Lower leg skin (tissue), 4 donors: ENCODE results near the gene FOXK1. TPM values are rescaled to one million over a fixed set of nuclear protein-coding genes. Genes with fewer than 3 reads are reported as not detected.
"Not testable (repeated sequence)": the region's sequence is repeated elsewhere in the genome, so short reads cannot be mapped to it uniquely, and the experiment has no call there.

Source experiments
- DNase-seq, 2 donors: peaks; one replicate each; pipeline ENCODE4 v3.0.0-alpha.2; 2019; ENCODE audit warnings: low spot score in 2 of 2
- H3K4me3 ChIP-seq: fragments of 200-600 bp; sonication (generic); 2 replicates; pipeline ENCODE4 v1.5.1; 2017; ENCODE audit warnings: mild to moderate bottlenecking, low read depth; ENCODE audit not compliant: poor library complexity, severe bottlenecking
- POLR2A ChIP-seq, 2 donors: fragments of 450-650 bp; IDR thresholded peaks; one replicate each; pipeline ENCODE4 v1.6.1; 2016 to 2017; ENCODE audit warnings: antibody characterized with exemption in 2 of 2, mild to moderate bottlenecking in 1 of 2, moderate library complexity in 1 of 2
- WGBS, 2 donors: methylation state at CpG; one replicate each; pipeline ENCODE4 v1.1.5; 2018; 5-methylcytosine and 5-hydroxymethylcytosine counted together
- intact Hi-C: fragments of 100-400 bp; cut with DNase I; formaldehyde crosslinking; loops from one replicate; pipeline ENCODE4 v1.15.0; 2023; ENCODE audit warnings: low total_unique reads
- total RNA-seq, 4 donors: library from RNA; depleted of rRNA; stranded (reverse); fragments of >200 nt; gene quantifications; one replicate each; pipeline ENCODE4 v1.1.0, GENCODE V29; 2016
- TF ChIP-seq, protein P1 (sequence below), 3 donors: fragments of 450-650 bp; IDR thresholded peaks; one replicate each; pipeline ENCODE4 v1.5.1; 2016; ENCODE audit warnings: antibody characterized with exemption in 3 of 3, mild to moderate bottlenecking in 3 of 3, moderate library complexity in 2 of 3

Gene FOXK1
- total RNA-seq, 4 donors from 2014 or later = 22.0 to 41.3 (median 30.3) TPM

DNA sequence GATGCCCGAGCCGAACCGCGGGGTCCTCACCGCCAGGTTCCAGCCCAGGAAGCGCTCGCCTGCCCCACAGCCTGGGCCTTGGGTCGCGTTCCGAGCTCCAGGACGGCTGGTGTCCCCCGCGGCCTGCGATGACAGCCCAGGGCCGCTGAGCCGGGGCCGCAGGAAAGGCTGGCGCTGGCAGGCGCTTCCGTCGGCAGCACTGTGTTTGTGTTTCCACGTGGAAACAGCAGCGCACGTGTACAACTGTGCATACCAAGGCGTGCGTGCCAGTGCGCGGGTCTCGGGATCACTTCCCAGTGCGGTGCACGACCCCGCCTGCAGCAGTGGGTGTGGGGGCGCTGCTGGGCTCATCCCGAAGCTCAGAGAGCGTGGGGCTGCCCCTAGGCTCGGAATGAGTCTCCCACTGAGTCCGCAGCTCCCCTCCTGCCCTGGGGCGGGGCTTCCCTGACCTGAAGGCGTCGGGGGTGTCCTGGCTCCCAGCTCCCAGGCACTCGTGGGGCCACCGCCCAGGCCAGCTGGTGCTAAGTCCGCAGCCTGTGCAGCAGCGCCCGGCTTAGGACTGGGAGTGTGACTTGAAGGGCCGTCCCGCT lies 110.5 kb downstream of the FOXK1 start:
- intact Hi-C loops = no loop called here
- WGBS, 2 donors = 59 to 64% methylated on average over 15 to 30 of the region's 47 CpGs
- DNase-seq = no peak
- TF ChIP-seq, protein P1, sequence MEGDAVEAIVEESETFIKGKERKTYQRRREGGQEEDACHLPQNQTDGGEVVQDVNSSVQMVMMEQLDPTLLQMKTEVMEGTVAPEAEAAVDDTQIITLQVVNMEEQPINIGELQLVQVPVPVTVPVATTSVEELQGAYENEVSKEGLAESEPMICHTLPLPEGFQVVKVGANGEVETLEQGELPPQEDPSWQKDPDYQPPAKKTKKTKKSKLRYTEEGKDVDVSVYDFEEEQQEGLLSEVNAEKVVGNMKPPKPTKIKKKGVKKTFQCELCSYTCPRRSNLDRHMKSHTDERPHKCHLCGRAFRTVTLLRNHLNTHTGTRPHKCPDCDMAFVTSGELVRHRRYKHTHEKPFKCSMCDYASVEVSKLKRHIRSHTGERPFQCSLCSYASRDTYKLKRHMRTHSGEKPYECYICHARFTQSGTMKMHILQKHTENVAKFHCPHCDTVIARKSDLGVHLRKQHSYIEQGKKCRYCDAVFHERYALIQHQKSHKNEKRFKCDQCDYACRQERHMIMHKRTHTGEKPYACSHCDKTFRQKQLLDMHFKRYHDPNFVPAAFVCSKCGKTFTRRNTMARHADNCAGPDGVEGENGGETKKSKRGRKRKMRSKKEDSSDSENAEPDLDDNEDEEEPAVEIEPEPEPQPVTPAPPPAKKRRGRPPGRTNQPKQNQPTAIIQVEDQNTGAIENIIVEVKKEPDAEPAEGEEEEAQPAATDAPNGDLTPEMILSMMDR (IDR thresholded peaks at IDR 0.05) = no peak
- no peak for TF ChIP-seq POLR2A (IDR thresholded peaks at IDR 0.05)
- no peak overlapping the region for H3K4me3 ChIP-seq

DNA sequence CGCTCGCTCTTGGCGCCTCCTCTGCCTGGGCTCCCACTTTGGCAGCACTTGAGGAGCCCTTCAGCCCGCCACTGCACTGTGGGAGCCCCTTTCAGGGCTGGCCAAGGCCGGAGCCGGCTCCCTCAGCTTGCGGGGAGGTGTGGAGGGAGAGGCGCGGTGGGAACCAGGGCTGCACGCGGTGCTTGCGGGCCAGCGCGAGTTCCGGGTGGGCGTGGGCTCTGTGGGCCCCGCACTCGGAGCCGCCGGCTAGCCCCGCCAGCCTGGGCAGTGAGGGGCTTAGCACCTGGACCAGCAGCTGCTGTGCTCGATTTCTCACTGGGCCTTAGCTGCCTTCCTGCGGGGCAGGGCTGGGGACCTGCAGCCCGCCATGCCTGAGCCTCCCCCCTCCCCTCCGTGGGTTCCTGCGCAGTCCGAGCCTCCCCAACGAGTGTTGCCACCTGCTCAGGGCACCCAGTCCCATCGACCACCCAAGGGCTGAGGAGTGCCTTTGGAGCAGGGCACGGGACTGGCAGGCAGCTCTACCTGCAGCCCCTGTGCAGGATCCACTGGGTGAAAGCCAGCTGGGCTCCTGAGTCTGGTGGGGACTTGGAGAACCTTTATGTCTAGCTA lies 111.4 kb downstream of the FOXK1 start:
- DNase-seq, intact Hi-C loops, H3K4me3 ChIP-seq: not testable (repeated sequence)
- WGBS, 2 donors = 93 to 97% methylated on average over 23 to 26 of the region's 30 CpGs

DNA sequence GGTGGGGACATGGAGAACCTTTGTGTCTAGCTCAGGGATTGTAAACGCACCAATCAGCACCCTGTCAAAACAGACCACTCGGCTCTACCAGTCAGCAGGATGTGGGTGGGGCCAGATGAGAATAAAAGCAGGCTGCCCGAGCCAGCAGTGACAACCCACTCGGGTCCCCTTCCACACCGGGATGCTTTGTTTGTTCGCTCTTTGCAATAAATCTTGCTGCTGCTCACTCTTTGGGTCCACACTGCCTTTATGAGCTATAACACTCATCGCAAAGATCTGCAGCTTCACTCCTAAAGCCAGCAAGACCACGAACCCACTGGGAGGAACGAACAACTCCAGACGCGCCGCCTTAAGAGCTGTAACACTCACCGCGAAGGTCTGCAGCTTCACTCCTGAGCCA lies 112.1 kb downstream of the FOXK1 start:
- 86% methylated on average over 14 of the region's 14 CpGs for WGBS, 2 donors
- DNase-seq, H3K4me3 ChIP-seq, intact Hi-C loops: not testable (repeated sequence)

DNA sequence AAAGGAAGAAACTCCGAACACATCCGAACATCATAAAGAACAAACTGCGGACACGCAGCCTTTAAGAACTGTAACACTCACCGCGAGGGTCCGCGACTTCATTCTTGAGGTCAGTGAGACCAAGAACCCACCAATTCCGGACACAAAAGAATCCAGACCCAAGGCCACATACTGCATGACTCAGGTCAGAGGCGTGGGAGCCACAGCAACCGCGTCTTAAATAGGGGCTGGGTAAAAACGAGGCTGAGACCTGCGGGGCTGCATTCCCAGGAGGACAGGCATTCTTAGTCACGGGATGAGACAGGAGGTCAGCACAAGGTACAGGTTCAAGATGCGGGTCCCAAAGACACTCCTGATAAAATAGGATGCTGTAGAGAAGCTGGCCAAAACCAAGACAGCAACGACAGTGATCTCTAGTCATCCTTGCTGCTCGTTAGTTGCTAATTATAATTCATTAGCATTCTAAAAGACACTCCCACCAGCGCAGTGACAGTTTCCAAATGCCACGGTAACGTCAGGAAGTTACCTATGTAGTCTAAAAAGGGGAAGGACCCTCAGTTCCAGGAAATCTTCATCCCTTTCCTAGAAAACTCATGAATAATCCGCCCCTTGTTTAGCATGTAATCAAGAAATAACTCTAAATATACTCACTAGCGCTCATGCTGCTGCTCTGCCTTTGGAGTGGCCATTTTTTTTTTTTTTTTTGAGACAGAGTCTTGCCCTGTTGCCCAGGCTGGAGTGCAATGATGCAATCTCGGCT lies 112.7 kb downstream of the FOXK1 start:
- 83 to 88% methylated on average over 24 of the region's 24 CpGs for WGBS, 2 donors
- no peak for DNase-seq
- no peak for TF ChIP-seq POLR2A (IDR thresholded peaks at IDR 0.05)
- TF ChIP-seq, protein P1 (IDR thresholded peaks at IDR 0.05) = no peak
- no peak overlapping the region for H3K4me3 ChIP-seq
- intact Hi-C loops = no loop called here

DNA sequence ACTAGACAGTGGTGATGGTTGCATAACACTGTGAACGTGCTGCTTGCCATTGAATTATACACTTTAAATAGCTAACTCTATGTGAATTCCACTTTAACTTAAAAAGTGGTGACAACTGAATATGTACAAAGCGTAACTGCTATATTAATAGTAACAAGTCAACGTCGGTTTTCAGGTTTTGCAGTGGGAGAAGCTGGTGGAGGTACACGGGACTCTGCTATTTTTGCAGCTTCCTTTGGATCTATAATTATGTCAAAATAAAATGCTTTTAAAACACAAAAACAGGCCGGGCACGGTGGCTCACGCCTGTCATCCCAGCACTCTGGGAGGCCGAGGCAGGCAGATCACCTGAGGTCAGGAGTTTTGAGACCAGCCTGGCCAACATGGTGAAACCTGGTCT lies 114.4 kb downstream of the FOXK1 start:
- intact Hi-C loops = no loop called here
- 83 to 90% methylated on average over 9 of the region's 9 CpGs for WGBS, 2 donors

DNA sequence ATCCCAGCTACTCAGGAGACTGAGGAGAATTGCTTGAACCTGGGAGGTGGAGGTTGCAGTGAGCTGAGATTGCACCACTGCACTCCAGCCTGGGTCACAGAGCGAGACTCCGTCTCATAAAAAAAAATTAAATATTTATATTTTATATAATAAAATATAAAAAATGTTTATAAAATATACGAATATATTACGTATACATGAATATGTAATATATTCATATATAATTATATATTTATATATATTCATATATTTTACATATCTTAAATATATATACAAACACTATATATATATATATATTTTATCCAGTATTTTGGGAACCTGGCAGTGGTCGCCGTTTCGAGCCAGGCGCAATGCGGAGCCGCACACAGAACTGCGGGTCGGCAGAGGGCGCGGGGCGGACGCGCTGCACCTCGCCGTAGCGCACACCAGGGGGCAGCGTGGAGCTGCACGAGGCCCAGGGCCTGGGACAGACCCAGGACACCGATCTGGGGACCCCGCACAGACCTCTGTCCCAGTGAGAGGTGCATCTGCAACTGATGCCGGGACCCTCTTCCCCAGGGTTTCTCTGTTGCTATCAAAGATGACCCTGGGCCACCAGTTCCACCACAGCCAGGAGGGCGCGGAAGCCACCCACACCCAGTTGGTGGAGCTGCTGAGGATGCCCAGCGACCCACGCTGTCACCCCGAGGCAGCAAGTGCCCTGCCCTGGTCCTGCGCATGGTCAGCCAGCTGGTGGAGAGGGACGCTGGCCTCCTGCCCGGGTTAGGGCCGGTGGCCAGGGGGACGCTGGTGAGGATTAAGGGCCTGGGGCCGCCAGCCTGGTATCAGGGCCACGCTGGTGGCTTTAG lies 116.0 kb downstream of the FOXK1 start:
- no peak for DNase-seq
- H3K4me3 ChIP-seq = no peak overlapping the region
- WGBS, 2 donors = 34 to 41% methylated on average over 28 to 37 of the region's 37 CpGs
- TF ChIP-seq, protein P1 (IDR thresholded peaks at IDR 0.05) = peak in 1 of 3 donors; percentile 17
- TF ChIP-seq POLR2A (IDR thresholded peaks at IDR 0.05) = no peak
- intact Hi-C loops = no loop called here

More for the DNA sequence above, 114.4 kb downstream of the FOXK1 start:
- no peak overlapping the region for H3K4me3 ChIP-seq
- no peak for DNase-seq
- TF ChIP-seq POLR2A (IDR thresholded peaks at IDR 0.05) = no peak
- TF ChIP-seq, protein P1 (IDR thresholded peaks at IDR 0.05) = no peak
